Measurements from ENCODE around the gene DNAJC4. TPM values are rescaled to one million over a fixed set of nuclear protein-coding genes. Genes with fewer than 3 reads are reported as not detected.

The DNAJC4 gene
- total RNA-seq, 4 donors from 2014 or later, result 21.5 to 32.0 (median 26.9) TPM

- TF ChIP-seq, protein P1, sequence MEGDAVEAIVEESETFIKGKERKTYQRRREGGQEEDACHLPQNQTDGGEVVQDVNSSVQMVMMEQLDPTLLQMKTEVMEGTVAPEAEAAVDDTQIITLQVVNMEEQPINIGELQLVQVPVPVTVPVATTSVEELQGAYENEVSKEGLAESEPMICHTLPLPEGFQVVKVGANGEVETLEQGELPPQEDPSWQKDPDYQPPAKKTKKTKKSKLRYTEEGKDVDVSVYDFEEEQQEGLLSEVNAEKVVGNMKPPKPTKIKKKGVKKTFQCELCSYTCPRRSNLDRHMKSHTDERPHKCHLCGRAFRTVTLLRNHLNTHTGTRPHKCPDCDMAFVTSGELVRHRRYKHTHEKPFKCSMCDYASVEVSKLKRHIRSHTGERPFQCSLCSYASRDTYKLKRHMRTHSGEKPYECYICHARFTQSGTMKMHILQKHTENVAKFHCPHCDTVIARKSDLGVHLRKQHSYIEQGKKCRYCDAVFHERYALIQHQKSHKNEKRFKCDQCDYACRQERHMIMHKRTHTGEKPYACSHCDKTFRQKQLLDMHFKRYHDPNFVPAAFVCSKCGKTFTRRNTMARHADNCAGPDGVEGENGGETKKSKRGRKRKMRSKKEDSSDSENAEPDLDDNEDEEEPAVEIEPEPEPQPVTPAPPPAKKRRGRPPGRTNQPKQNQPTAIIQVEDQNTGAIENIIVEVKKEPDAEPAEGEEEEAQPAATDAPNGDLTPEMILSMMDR (IDR thresholded peaks at IDR 0.05; ENCODE audit: low read depth), result no peak
Observed at GRCh38 chr11:64246871-64247728, 16.8 kb downstream of the DNAJC4 start, which contains the start of gene PPP1R14B. PPP1R14B (minus strand) TSS chr11:64246943; CDS start chr11:64246673, 270 bp downstream.

GRCh38 chr11:64247729-64248531 lies 17.6 kb downstream of the DNAJC4 start:
- TF ChIP-seq, protein P1 (IDR thresholded peaks at IDR 0.05; ENCODE audit: low read depth), result no peak

- TF ChIP-seq, protein P1 (IDR thresholded peaks at IDR 0.05; ENCODE audit: low read depth), result no peak
Observed at GRCh38 chr11:64248578-64248977, 18.2 kb downstream of the DNAJC4 start.

- TF ChIP-seq, protein P1 (IDR thresholded peaks at IDR 0.05; ENCODE audit: low read depth), result no peak
Observed at GRCh38 chr11:64249038-64249437, 18.7 kb downstream of the DNAJC4 start.

- TF ChIP-seq, protein P1 (IDR thresholded peaks at IDR 0.05; ENCODE audit: low read depth), result no peak
Observed at GRCh38 chr11:64249563-64250414, 19.4 kb downstream of the DNAJC4 start.

DNA sequence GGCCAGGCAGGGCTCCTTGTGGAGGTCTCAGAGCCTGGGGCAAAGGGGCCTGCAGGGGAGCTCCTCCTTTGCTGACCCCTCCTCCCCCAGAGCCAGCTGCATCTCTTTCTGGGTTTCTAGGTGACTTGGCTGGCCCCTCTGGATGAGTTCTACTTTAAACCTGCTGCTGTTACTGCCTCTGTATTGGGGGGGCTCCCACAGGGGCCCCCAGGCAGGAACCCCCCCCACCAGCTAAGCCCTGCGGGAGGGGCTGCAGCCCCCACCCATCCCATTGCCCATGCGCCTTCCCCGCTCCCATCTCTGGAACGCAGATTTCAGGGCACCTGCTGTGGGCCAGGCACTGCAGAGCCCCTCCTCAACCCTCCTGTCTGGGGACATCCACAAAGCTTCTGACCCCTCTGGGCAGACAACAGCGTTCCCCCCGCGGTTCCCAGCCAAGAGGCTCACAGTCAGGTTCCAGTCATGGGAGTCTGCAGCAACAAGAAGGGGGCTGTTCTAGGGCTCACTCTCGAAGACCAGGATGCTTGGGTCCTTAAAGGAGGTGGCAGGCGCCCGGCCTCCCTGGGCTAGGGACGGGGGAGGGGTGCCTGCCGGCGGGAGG lies 20.2 kb downstream of the DNAJC4 start:
- TF ChIP-seq, protein P1 (IDR thresholded peaks at IDR 0.05; ENCODE audit: low read depth), result no peak
